H9 (cell line): ENCODE data around the gene FAM3B. TPM values are rescaled to one million over a fixed set of nuclear protein-coding genes. Genes with fewer than 3 reads are reported as not detected.

Experiments
- DNase-seq: peaks from one replicate; pipeline ENCODE4 v3.0.0-alpha.2; 2017
- H2AFZ ChIP-seq: one replicate; pipeline ENCODE4 v1.6.1; 2013; ENCODE audit warnings: mild to moderate bottlenecking, low read length, control low read depth, moderate library complexity
- H2AK5ac ChIP-seq: 2 replicates; pipeline ENCODE4 v1.6.1; 2013; ENCODE audit warnings: low read length, control low read depth, mixed read lengths; ENCODE audit not compliant: insufficient read length
- H2BK120ac ChIP-seq: one replicate; pipeline ENCODE4 v1.6.1; 2013; ENCODE audit warnings: low read depth, mild to moderate bottlenecking, low read length, control low read depth, inconsistent platforms; ENCODE audit not compliant: poor library complexity, severe bottlenecking
- H2BK12ac ChIP-seq: 2 replicates; pipeline ENCODE4 v1.6.1; 2013; ENCODE audit warnings: low read length, control low read depth, mixed read lengths, low read depth; ENCODE audit not compliant: insufficient read length
- H2BK15ac ChIP-seq: 2 replicates; pipeline ENCODE4 v1.6.1; 2013; ENCODE audit warnings: low read depth, low read length, control low read depth
- H2BK20ac ChIP-seq: one replicate; pipeline ENCODE4 v1.6.1; 2013; ENCODE audit warnings: low read depth, mild to moderate bottlenecking, low read length, control low read depth, inconsistent platforms; ENCODE audit not compliant: poor library complexity, severe bottlenecking
- H2BK5ac ChIP-seq: 2 replicates; pipeline ENCODE4 v1.6.1; 2013; ENCODE audit warnings: low read length, control low read depth, mixed read lengths; ENCODE audit not compliant: insufficient read length
- H3K14ac ChIP-seq: 2 replicates; pipeline ENCODE4 v1.6.1; 2013; ENCODE audit warnings: low read length, control low read depth; ENCODE audit not compliant: insufficient read depth
- H3K18ac ChIP-seq: 2 replicates; pipeline ENCODE4 v1.6.1; 2013; ENCODE audit warnings: low read depth, mild to moderate bottlenecking, mixed read lengths, low read length, control low read depth; ENCODE audit not compliant: insufficient read length
- H3K23ac ChIP-seq: 2 replicates; pipeline ENCODE4 v1.6.1; 2013; ENCODE audit warnings: low read length, control low read depth, mixed read lengths, low read depth; ENCODE audit not compliant: insufficient read length
- H3K23me2 ChIP-seq: 2 replicates; pipeline ENCODE4 v1.6.1; 2013; ENCODE audit warnings: low read depth, mild to moderate bottlenecking, mixed read lengths, low read length, control low read depth; ENCODE audit not compliant: insufficient read length, poor library complexity, severe bottlenecking
- H3K27ac ChIP-seq: 2 replicates; pipeline ENCODE4 v1.5.1; 2013; ENCODE audit warnings: low read length, control low read depth, mixed read lengths, low read depth; ENCODE audit not compliant: insufficient read length
- H3K27me3 ChIP-seq: 2 replicates; pipeline ENCODE4 v1.6.1; 2013; ENCODE audit warnings: low read length, control low read depth, inconsistent platforms; ENCODE audit not compliant: insufficient read depth
- H3K4ac ChIP-seq: 2 replicates; pipeline ENCODE4 v1.6.1; 2013; ENCODE audit warnings: low read depth, mild to moderate bottlenecking, control low read depth, inconsistent platforms, low read length, moderate library complexity
- H3K4me1 ChIP-seq: 2 replicates; pipeline ENCODE4 v1.6.1; 2013; ENCODE audit warnings: low read length, control low read depth, inconsistent platforms; ENCODE audit not compliant: insufficient read depth
- H3K4me2 ChIP-seq: 2 replicates; pipeline ENCODE4 v1.6.1; 2013; ENCODE audit warnings: low read length, control low read depth, mixed read lengths; ENCODE audit not compliant: insufficient read length, insufficient read depth
- H3K56ac ChIP-seq: 2 replicates; pipeline ENCODE4 v1.6.1; 2013; ENCODE audit warnings: low read depth, mild to moderate bottlenecking, mixed read lengths, low read length, control low read depth; ENCODE audit not compliant: insufficient read length
- H3K79me1 ChIP-seq: 2 replicates; pipeline ENCODE4 v1.6.1; 2013; ENCODE audit warnings: low read depth, mild to moderate bottlenecking, moderate library complexity, low read length, control low read depth, inconsistent platforms; ENCODE audit not compliant: insufficient read depth, poor library complexity, severe bottlenecking
- H3K79me2 ChIP-seq: 2 replicates; pipeline ENCODE4 v1.6.1; 2013; ENCODE audit warnings: low read length, control low read depth, inconsistent platforms; ENCODE audit not compliant: insufficient read depth
- H3K9ac ChIP-seq: 2 replicates; pipeline ENCODE4 v1.6.1; 2013; ENCODE audit warnings: low read length, control low read depth, mixed read lengths; ENCODE audit not compliant: insufficient read length; ENCODE audit errors: extremely low read depth
- H3K9me3 ChIP-seq: one replicate; pipeline ENCODE4 v1.6.1; 2013; ENCODE audit warnings: low read depth, low read length, inconsistent platforms; ENCODE audit not compliant: control insufficient read depth
- H3T11ph ChIP-seq: one replicate; pipeline ENCODE4 v1.6.1; 2013; ENCODE audit warnings: mild to moderate bottlenecking, low read length, control low read depth, inconsistent platforms
- H4K20me1 ChIP-seq: one replicate; pipeline ENCODE4 v1.6.1; 2013; ENCODE audit not compliant: control insufficient read depth, insufficient read length, insufficient read depth
- H4K5ac ChIP-seq: 2 replicates; pipeline ENCODE4 v1.6.1; 2013; ENCODE audit warnings: low read depth, mild to moderate bottlenecking, mixed read lengths, low read length, control low read depth; ENCODE audit not compliant: insufficient read length
- H4K8ac ChIP-seq: replicated peaks from 2 replicates; pipeline ENCODE4 v1.6.1; 2013; ENCODE audit warnings: low read length, control low read depth, mixed read lengths, low read depth; ENCODE audit not compliant: insufficient read length
- H4K91ac ChIP-seq: 2 replicates; pipeline ENCODE4 v1.6.1; 2013; ENCODE audit warnings: low read depth, mild to moderate bottlenecking, moderate library complexity, mixed read lengths, low read length, control low read depth; ENCODE audit not compliant: insufficient read length
- H3K27ac Mint-ChIP-seq, 3 experiments: 2 replicates in 2 of 3; 3 replicates in 1 of 3; pipeline ENCODE4 v1.8.0; 2020 to 2021; ENCODE audit warnings: mixed read lengths in 3 of 3, mild to moderate bottlenecking in 1 of 3, moderate library complexity in 1 of 3
- H3K27me3 Mint-ChIP-seq: 2 replicates; pipeline ENCODE4 v1.8.0; 2021; ENCODE audit warnings: low read depth, mild to moderate bottlenecking, moderate library complexity, mixed read lengths
- H3K36me3 Mint-ChIP-seq, 3 experiments: 2 replicates in 2 of 3; 3 replicates in 1 of 3; pipeline ENCODE4 v1.8.0; 2020 to 2021; ENCODE audit warnings: low read depth in 3 of 3, mixed read lengths in 3 of 3; ENCODE audit not compliant: insufficient read depth in 1 of 3
- H3K4me1 Mint-ChIP-seq, 2 experiments: 2 replicates each; pipeline ENCODE4 v1.8.0; 2020; ENCODE audit warnings: mixed read lengths in 2 of 2
- H3K4me3 Mint-ChIP-seq, 2 experiments: 2 replicates in 1 of 2; 3 replicates in 1 of 2; pipeline ENCODE4 v1.8.0; 2020 to 2021; ENCODE audit warnings: mild to moderate bottlenecking in 2 of 2, mixed read lengths in 2 of 2, moderate library complexity in 1 of 2
- H3K9me3 Mint-ChIP-seq, 2 experiments: 2 replicates in 1 of 2; 3 replicates in 1 of 2; pipeline ENCODE4 v1.8.0; 2020; ENCODE audit warnings: mild to moderate bottlenecking in 2 of 2, mixed read lengths in 2 of 2, moderate library complexity in 1 of 2
- WGBS: extraction: QIAGEN DNeasy Blood & Tissue Kit; methylation state at CpG from one replicate; pipeline ENCODE4 v1.1.7; 2013; ENCODE audit warnings: missing lambda C conversion rate, low lambda C conversion rate, mixed read lengths; ENCODE audit not compliant: insufficient read length; ENCODE audit errors: extremely low coverage; 5-methylcytosine and 5-hydroxymethylcytosine counted together
- total RNA-seq: library from RNA; stranded (reverse); gene quantifications from 2 replicates; pipeline ENCODE4 v1.2.1, GENCODE V29; 2021
- TF ChIP-seq, protein P1 (sequence below): fragments of 200-600 bp; sonication (generic); conservative IDR thresholded peaks from 3 replicates; pipeline ENCODE4 v1.8.0; 2021; ENCODE audit warnings: antibody characterized with exemption, mild to moderate bottlenecking

The FAM3B gene
- total RNA-seq, 1 experiment from 2014 or later, result 5.0 TPM

DNA sequence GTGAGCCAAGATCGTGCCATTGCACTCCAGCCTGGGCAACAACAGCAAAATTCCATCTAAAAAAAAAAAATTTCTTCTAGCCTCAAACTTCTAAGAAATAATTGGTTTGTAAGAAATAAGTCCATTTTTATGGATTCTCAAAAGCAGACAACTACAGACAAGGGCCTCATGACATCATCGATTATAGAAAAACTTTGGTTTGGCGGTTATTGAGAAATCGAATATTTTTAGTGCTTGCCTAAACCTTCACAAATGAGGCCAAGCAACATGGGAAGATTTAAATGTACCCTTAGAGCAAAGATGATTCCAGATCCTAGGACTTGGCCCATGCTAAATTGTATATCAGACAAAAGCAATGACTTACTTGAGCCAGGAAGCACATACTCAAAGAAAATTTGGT is 81.7 kb downstream of the FAM3B start:
- H3K56ac ChIP-seq, result no peak overlapping the region
- no peaks in the 10 kb centered on the region for H4K20me1 ChIP-seq
- H4K91ac ChIP-seq, result no peak overlapping the region
- no peak for DNase-seq
- no peak overlapping the region for H2AFZ ChIP-seq
- no peak overlapping the region for H4K5ac ChIP-seq
- H2BK20ac ChIP-seq, result no peak overlapping the region
- H3K18ac ChIP-seq, result no peak overlapping the region
- H3K27me3 Mint-ChIP-seq, result peaks cover 2% of the 10 kb centered on the region
- H2BK5ac ChIP-seq, result no peak overlapping the region
- no peak overlapping the region for H2AK5ac ChIP-seq
- no peak overlapping the region for H3K23ac ChIP-seq
- no peak overlapping the region for H3K4me2 ChIP-seq
- no peak overlapping the region for H3K4me3 Mint-ChIP-seq
- WGBS, result no CpG with 5 or more reads among the region's 4 CpGs
- no peaks in the 10 kb centered on the region for H3K23me2 ChIP-seq
- H3K14ac ChIP-seq, result no peak overlapping the region
- H2BK120ac ChIP-seq, result no peak overlapping the region
- H3K9me3 Mint-ChIP-seq, result no peaks in the 10 kb centered on the region; a peak in 1 of 5 replicates
- peaks cover 0 to 11% (median 0%) of the 10 kb centered on the region in 3 experiments; a peak in 2 of 7 replicates for H3K36me3 Mint-ChIP-seq
- no peaks in the 10 kb centered on the region for H3K9me3 ChIP-seq
- H3K27me3 ChIP-seq, result no peaks in the 10 kb centered on the region
- no peaks in the 10 kb centered on the region for H3K79me2 ChIP-seq
- H3K4ac ChIP-seq, result no peak overlapping the region
- H2BK12ac ChIP-seq, result no peak overlapping the region
- peaks cover 3% of the 10 kb centered on the region; the same call in 1 of the 2 replicates for H3K4me1 ChIP-seq
- no peaks in the 10 kb centered on the region for H3K79me1 ChIP-seq
- H3K27ac Mint-ChIP-seq, result no peak overlapping the region
- H3T11ph ChIP-seq, result no peak overlapping the region
- H3K4me1 Mint-ChIP-seq, result peaks cover 13 to 14% of the 10 kb centered on the region in 2 experiments
- no peak overlapping the region for H4K8ac ChIP-seq
- no peak overlapping the region for H3K27ac ChIP-seq
- H3K9ac ChIP-seq, result no peak overlapping the region
- TF ChIP-seq, protein P1, sequence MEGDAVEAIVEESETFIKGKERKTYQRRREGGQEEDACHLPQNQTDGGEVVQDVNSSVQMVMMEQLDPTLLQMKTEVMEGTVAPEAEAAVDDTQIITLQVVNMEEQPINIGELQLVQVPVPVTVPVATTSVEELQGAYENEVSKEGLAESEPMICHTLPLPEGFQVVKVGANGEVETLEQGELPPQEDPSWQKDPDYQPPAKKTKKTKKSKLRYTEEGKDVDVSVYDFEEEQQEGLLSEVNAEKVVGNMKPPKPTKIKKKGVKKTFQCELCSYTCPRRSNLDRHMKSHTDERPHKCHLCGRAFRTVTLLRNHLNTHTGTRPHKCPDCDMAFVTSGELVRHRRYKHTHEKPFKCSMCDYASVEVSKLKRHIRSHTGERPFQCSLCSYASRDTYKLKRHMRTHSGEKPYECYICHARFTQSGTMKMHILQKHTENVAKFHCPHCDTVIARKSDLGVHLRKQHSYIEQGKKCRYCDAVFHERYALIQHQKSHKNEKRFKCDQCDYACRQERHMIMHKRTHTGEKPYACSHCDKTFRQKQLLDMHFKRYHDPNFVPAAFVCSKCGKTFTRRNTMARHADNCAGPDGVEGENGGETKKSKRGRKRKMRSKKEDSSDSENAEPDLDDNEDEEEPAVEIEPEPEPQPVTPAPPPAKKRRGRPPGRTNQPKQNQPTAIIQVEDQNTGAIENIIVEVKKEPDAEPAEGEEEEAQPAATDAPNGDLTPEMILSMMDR, result no peak
- H2BK15ac ChIP-seq, result no peak overlapping the region
